Transverse colon (tissue), 4 donors: Measurements from ENCODE around the gene LDAF1. TPM values are rescaled to one million over a fixed set of nuclear protein-coding genes. Genes with fewer than 3 reads are reported as not detected.

ENCODE experiments used
- DNase-seq: peaks from one replicate; pipeline ENCODE4 v3.0.0-alpha.2; 2019
- H3K27ac ChIP-seq, 4 donors: fragments of 200-600 bp; sonication (generic); 2 replicates each; pipeline ENCODE4 v1.5.1; 2016 to 2018; ENCODE audit warnings: inconsistent platforms in 4 of 4
- H3K27me3 ChIP-seq: fragments of 200-600 bp; sonication (generic); 2 replicates; pipeline ENCODE4 v1.5.1; 2017; ENCODE audit warnings: inconsistent platforms
- H3K36me3 ChIP-seq, 4 donors: fragments of 200-600 bp; sonication (generic); 2 replicates each; pipeline ENCODE4 v1.5.1; 2017 to 2019; ENCODE audit warnings: inconsistent platforms in 4 of 4
- H3K4me1 ChIP-seq, 4 donors: fragments of 200-600 bp; sonication (generic); 2 replicates each; pipeline ENCODE4 v1.5.1; 2017 to 2020; ENCODE audit warnings: inconsistent platforms in 4 of 4
- H3K4me3 ChIP-seq, 4 donors: fragments of 200-600 bp; sonication (generic); 1 replicate in 1 of 4; 2 replicates in 3 of 4; pipeline versions ENCODE4 v1.5.1 to v1.6.1; 2017 to 2019; ENCODE audit warnings: inconsistent platforms in 4 of 4
- H3K9me3 ChIP-seq, 2 donors: fragments of 200-600 bp; sonication (generic); 2 replicates each; pipeline ENCODE4 v1.5.1; 2017 to 2019; ENCODE audit warnings: inconsistent platforms in 2 of 2
- CTCF ChIP-seq, 5 experiments: fragments of 200-600 bp in 3 of 5; fragments of 450-650 bp in 2 of 5; sonication (generic) in 3 of 5; IDR thresholded peaks; 1 replicate in 2 of 5; 2 replicates in 3 of 5; pipeline ENCODE4 v1.5.1; 2016 to 2017; ENCODE audit warnings: antibody characterized with exemption in 5 of 5, inconsistent platforms in 3 of 5, mild to moderate bottlenecking in 2 of 5, moderate library complexity in 1 of 5
- EP300 ChIP-seq: sonication (generic); formaldehyde crosslinking; IDR thresholded peaks from one replicate; pipeline ENCODE4 v1.6.1; 2017; ENCODE audit warnings: antibody characterized with exemption, low read depth
- POLR2A ChIP-seq: fragments of 450-650 bp; IDR thresholded peaks from one replicate; pipeline ENCODE4 v1.6.1; 2016; ENCODE audit warnings: antibody characterized with exemption, mild to moderate bottlenecking, moderate library complexity
- POLR2AphosphoS5 ChIP-seq, 3 donors: sonication (generic); formaldehyde crosslinking; IDR thresholded peaks; one replicate each; pipeline ENCODE4 v1.6.1; 2016; ENCODE audit warnings: antibody characterized with exemption in 3 of 3
- WGBS, 2 donors: methylation state at CpG; one replicate each; pipeline ENCODE4 v1.1.5; 2018; ENCODE audit warnings: low coverage in 1 of 2; 5-methylcytosine and 5-hydroxymethylcytosine counted together
- in situ Hi-C, 4 donors: fragments of 200-750 bp; cut with MboI; loops; one replicate each; pipeline versions ENCODE4 v1.15.0 to v1.15.1; 2017; ENCODE audit warnings: low sequenced_read_pairs in 3 of 4, low pct_ligation_motif_present in 1 of 4, low pct_unique_long_range_greater_than_20kb in 1 of 4
- intact Hi-C: fragments of 100-400 bp; cut with DNase I; formaldehyde crosslinking; loops from one replicate; pipeline ENCODE4 v1.15.1; 2023; ENCODE audit warnings: low total_unique reads
- total RNA-seq, 4 donors: library from RNA; depleted of rRNA; stranded (reverse); fragments of >200 nt; gene quantifications; one replicate each; pipeline ENCODE4 v1.1.0, GENCODE V29; 2016

Gene LDAF1
- total RNA-seq, 4 donors from 2014 or later = 23.6 to 71.0 (median 59.3) TPM

DNA sequence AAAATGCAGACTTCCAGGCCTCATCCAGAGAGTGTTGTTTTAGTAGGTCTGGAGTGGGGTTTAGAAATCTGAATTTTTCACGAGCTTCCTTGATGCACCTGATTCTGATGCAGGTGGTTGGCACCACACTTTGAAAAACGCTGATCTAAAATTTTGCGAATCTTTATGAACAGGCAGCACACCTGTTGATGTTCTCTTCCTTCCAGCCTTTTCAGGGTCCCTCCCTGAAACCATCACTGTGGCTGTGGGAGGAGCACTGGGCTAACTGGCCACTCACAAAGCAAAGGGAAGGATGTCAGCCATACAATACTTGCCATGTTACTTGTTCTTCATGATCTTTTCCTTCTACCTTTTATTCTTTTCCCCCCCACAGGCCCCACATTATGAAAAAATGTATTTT, 14.2 kb downstream of the LDAF1 start:
- intact Hi-C loops = no loop called here
- in situ Hi-C loops = no loop called here
- Histone ChIP-seq H3K27me3 (no peaks in the 10 kb centered on the region), H3K4me1 (no peaks in the 10 kb centered on the region), H3K27ac (no peak overlapping the region), H3K4me3 (no peak overlapping the region), H3K36me3 (peaks cover 0 to 41% (median 10%) of the 10 kb centered on the region in 4 donors), H3K9me3 (no peaks in the 10 kb centered on the region)
- TF ChIP-seq POLR2A (no peak), EP300 (no peak), POLR2AphosphoS5 (IDR thresholded peaks at IDR 0.05) (no peak), CTCF (IDR thresholded peaks at IDR 0.05) (no peak)
- DNase-seq = no peak
- WGBS, 2 donors = 80 to 95% methylated on average over 3 of the region's 3 CpGs

GRCh38 chr16:21175397-21175796, 16.9 kb downstream of the LDAF1 start:
- Histone ChIP-seq H3K4me3 (no peak overlapping the region), H3K27ac (no peak overlapping the region), H3K27me3 (no peaks in the 10 kb centered on the region), H3K4me1 (no peaks in the 10 kb centered on the region), H3K36me3 (peaks cover 0 to 60% (median 19%) of the 10 kb centered on the region in 4 donors), H3K9me3 (no peaks in the 10 kb centered on the region)
- intact Hi-C loops (no loop called here), in situ Hi-C loops (loop anchor here in 2 of 4 donors (25.0 kb wide), 2 partner anchors 112 to 1137 kb away; partner anchors contain the start of gene CRYM (in 1 of the 2))
- no peak for DNase-seq
- WGBS, 2 donors = 60 to 77% methylated on average over 1 of the region's 1 CpG
- TF ChIP-seq EP300 = no peak
- no peak for TF ChIP-seq POLR2A
- no peak for TF ChIP-seq CTCF (IDR thresholded peaks at IDR 0.05)
- TF ChIP-seq POLR2AphosphoS5 (IDR thresholded peaks at IDR 0.05) = no peak

DNA sequence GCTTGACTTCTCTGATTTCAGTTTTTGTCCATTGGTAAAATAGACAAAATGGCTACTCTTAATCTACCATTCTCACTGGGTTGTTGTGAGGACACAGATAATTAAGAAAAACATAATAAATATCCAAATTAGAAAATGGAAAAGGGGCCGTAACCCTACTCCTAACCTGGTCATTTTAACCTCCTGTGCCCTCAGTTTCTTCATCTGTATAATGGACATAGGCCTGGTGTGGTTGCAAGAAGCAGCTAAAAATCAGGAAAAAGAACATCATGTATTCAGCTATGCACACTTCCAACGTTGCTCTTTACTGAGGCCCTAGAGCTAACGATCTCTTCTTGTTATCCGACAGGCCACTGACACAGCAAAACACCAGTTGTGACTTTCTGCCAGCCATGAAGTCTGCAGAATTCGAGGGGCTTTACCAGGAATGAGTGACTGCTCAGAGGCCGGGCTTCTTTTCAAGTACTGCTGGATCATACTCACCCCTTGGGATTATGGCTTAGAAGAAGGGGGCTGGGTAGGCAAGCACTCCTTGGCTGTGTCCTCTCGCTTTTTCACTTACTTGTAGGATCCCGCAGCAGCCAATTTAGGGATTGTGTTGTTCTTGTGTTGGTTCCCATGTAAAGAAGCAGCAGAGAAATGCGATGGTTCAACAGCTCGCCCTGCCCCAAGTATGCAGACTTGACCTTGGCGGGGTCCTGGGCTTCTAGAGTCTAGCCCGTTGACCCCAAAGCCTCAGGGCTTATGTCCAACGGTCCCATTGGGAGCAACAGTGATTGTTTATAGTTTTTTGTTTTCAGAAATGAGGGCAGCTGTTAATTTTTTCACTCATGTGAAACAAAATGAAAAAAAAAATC, 20.9 kb downstream of the LDAF1 start:
- Histone ChIP-seq H3K36me3 (peaks cover 0 to 38% (median 18%) of the 10 kb centered on the region in 4 donors), H3K4me1 (no peaks in the 10 kb centered on the region), H3K4me3 (no peak overlapping the region), H3K9me3 (no peaks in the 10 kb centered on the region), H3K27me3 (no peaks in the 10 kb centered on the region), H3K27ac (no peak overlapping the region)
- no peak for TF ChIP-seq EP300
- no peak for TF ChIP-seq POLR2A
- TF ChIP-seq CTCF (IDR thresholded peaks at IDR 0.05) = no peak
- no peak for TF ChIP-seq POLR2AphosphoS5 (IDR thresholded peaks at IDR 0.05)
- DNase-seq = no peak
- in situ Hi-C loops = loop anchor here in 2 of 4 donors (25.0 kb wide), 2 partner anchors 108 to 1133 kb away; partner anchors contain the start of gene CRYM (in 1 of the 2)
- WGBS, 2 donors = 79 to 82% methylated on average over 6 to 13 of the region's 13 CpGs
- intact Hi-C loops = no loop called here

DNA sequence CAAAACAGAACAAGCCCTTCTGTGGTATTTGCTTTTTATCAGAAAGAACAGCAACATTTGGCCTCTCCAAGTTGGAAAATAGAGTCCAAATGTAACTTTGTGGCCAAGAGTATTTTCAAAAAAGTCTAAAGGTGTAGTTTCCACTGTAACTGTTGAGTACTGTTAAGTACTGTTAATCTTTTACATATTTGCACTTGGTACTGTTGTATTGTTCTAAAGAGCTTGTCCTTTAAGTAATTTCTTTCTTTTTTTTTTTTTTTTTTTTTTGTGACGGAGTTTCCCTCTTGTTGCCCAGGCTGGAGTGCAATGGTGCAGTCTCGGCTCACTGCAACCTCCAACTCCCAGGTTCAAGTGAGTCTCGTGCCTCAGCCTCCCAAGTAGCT, 21.5 kb downstream of the LDAF1 start:
- Histone ChIP-seq H3K27ac (no peak overlapping the region), H3K27me3 (no peaks in the 10 kb centered on the region), H3K36me3 (peaks cover 0 to 38% (median 18%) of the 10 kb centered on the region in 4 donors), H3K4me3 (no peak overlapping the region), H3K4me1 (no peaks in the 10 kb centered on the region), H3K9me3 (no peaks in the 10 kb centered on the region)
- TF ChIP-seq CTCF (IDR thresholded peaks at IDR 0.05) (no peak), EP300 (no peak)
- in situ Hi-C loops = loop anchor here (10.0 to 25.0 kb wide), 5 partner anchors 85 to 1132 kb away; partner anchors contain the start of gene CRYM (in 3 of the 4)
- 70 to 100% methylated on average over 2 to 3 of the region's 3 CpGs for WGBS, 2 donors
- DNase-seq = no peak
- intact Hi-C loops = no loop called here
